Liver (tissue), 9 donors: Measurements from ENCODE around the gene GULP1. TPM values are rescaled to one million over a fixed set of nuclear protein-coding genes. Genes with fewer than 3 reads are reported as not detected.

Experiments
- DNase-seq: peaks from one replicate; pipeline ENCODE4 v3.0.0-alpha.2; 2017; ENCODE audit warnings: low spot score
- H3K27ac ChIP-seq, 2 donors: one replicate each; pipeline ENCODE4 v1.7.0; 2013; ENCODE audit warnings: inconsistent platforms in 2 of 2, low read length in 2 of 2, control low read depth in 1 of 2, low read depth in 1 of 2, mild to moderate bottlenecking in 1 of 2
- H3K27me3 ChIP-seq, 4 donors: one replicate each; pipeline versions ENCODE4 v1.6.1 to v1.7.0; 2013; ENCODE audit warnings: low read length in 3 of 4, inconsistent platforms in 1 of 4, mild to moderate bottlenecking in 1 of 4, moderate library complexity in 1 of 4; ENCODE audit not compliant: control insufficient read depth in 4 of 4, insufficient read depth in 4 of 4
- H3K36me3 ChIP-seq, 4 donors: one replicate each; pipeline versions ENCODE4 v1.6.1 to v1.7.0; 2013; ENCODE audit warnings: low read length in 3 of 4, mild to moderate bottlenecking in 3 of 4, low read depth in 1 of 4, moderate library complexity in 1 of 4; ENCODE audit not compliant: control insufficient read depth in 4 of 4, insufficient read depth in 3 of 4
- H3K4me1 ChIP-seq, 4 donors: one replicate each; pipeline versions ENCODE4 v1.6.1 to v1.7.0; 2013; ENCODE audit warnings: low read length in 3 of 4, mild to moderate bottlenecking in 3 of 4, moderate library complexity in 1 of 4; ENCODE audit not compliant: control insufficient read depth in 4 of 4, insufficient read depth in 4 of 4
- H3K4me3 ChIP-seq, 3 donors: one replicate each; pipeline versions ENCODE4 v1.6.1 to v1.7.0; 2013; ENCODE audit warnings: low read length in 3 of 3, control low read depth in 1 of 3, low read depth in 1 of 3, mild to moderate bottlenecking in 1 of 3
- H3K9ac ChIP-seq, 2 donors: one replicate each; pipeline ENCODE4 v1.7.0; 2013; ENCODE audit warnings: low read length in 2 of 2, mild to moderate bottlenecking in 2 of 2, moderate library complexity in 2 of 2, control low read depth in 1 of 2, low read depth in 1 of 2
- H3K9me3 ChIP-seq, 4 donors: one replicate each; pipeline versions ENCODE4 v1.6.1 to v1.7.0; 2013; ENCODE audit warnings: low read length in 3 of 4; ENCODE audit not compliant: control insufficient read depth in 4 of 4
- CTCF ChIP-seq: fragments of 150-350 bp; IDR thresholded peaks from 2 replicates; pipeline ENCODE4 v1.5.1; 2017; ENCODE audit warnings: improper control_type of control experiment, low read depth, low read length; ENCODE audit not compliant: missing input control
- EGR1 ChIP-seq, 2 donors: IDR thresholded peaks; 2 replicates each; pipeline ENCODE4 v1.6.1; 2016 to 2018; ENCODE audit warnings: antibody characterized with exemption in 2 of 2, low read depth in 2 of 2
- FOXA1 ChIP-seq: IDR thresholded peaks from 2 replicates; pipeline ENCODE4 v1.6.1; 2016; ENCODE audit warnings: antibody characterized with exemption
- FOXA2 ChIP-seq: IDR thresholded peaks from 2 replicates; pipeline ENCODE4 v1.6.1; 2016; ENCODE audit warnings: antibody characterized with exemption
- GABPA ChIP-seq, 2 donors: IDR thresholded peaks in 1 of 2; conservative IDR thresholded peaks in 1 of 2; 2 replicates each; pipeline ENCODE4 v1.6.1; 2016; ENCODE audit warnings: antibody characterized with exemption in 2 of 2, mild to moderate bottlenecking in 1 of 2, moderate library complexity in 1 of 2
- HNF4A ChIP-seq, 2 donors: conservative IDR thresholded peaks; 2 replicates each; pipeline ENCODE4 v1.6.1; 2016; ENCODE audit warnings: antibody characterized with exemption in 2 of 2, mild to moderate bottlenecking in 2 of 2
- HNF4G ChIP-seq: IDR thresholded peaks from 2 replicates; pipeline ENCODE4 v1.6.1; 2016; ENCODE audit warnings: antibody characterized with exemption
- JUND ChIP-seq, 2 donors: IDR thresholded peaks; 2 replicates each; pipeline ENCODE4 v1.6.1; 2016; ENCODE audit warnings: antibody characterized with exemption in 2 of 2
- MAX ChIP-seq: IDR thresholded peaks from 2 replicates; pipeline ENCODE4 v1.6.1; 2016; ENCODE audit warnings: antibody characterized with exemption
- NR2F2 ChIP-seq: IDR thresholded peaks from 2 replicates; pipeline ENCODE4 v1.6.1; 2016; ENCODE audit warnings: antibody characterized with exemption
- RAD21 ChIP-seq, 2 donors: IDR thresholded peaks; 2 replicates each; pipeline ENCODE4 v1.6.1; 2016; ENCODE audit warnings: antibody characterized with exemption in 2 of 2, mild to moderate bottlenecking in 2 of 2
- RXRA ChIP-seq, 2 donors: IDR thresholded peaks; 2 replicates each; pipeline ENCODE4 v1.6.1; 2017 to 2018; ENCODE audit warnings: antibody characterized with exemption in 2 of 2, mild to moderate bottlenecking in 1 of 2
- SP1 ChIP-seq: IDR thresholded peaks from 2 replicates; pipeline ENCODE4 v1.6.1; 2018; ENCODE audit warnings: antibody characterized with exemption, mild to moderate bottlenecking
- TAF1 ChIP-seq: conservative IDR thresholded peaks from 2 replicates; pipeline ENCODE4 v1.6.1; 2016; ENCODE audit warnings: antibody characterized with exemption, mild to moderate bottlenecking
- YY1 ChIP-seq: IDR thresholded peaks from 2 replicates; pipeline ENCODE4 v1.6.1; 2016; ENCODE audit warnings: antibody characterized with exemption, mild to moderate bottlenecking
- WGBS: extraction: QIAGEN DNeasy Blood & Tissue Kit; methylation state at CpG from one replicate; pipeline ENCODE4 v1.1.7; 2013; 5-methylcytosine and 5-hydroxymethylcytosine counted together
- polyA plus RNA-seq, 2 donors: library from polyadenylated mRNA; stranded (reverse) in 1 of 2; unstranded in 1 of 2; fragments of 200-250 nt in 1 of 2; fragments of >200 nt in 1 of 2; fragmentation: Nextera tagmentation in 1 of 2; extraction: Ambion mirVana in 1 of 2; gene quantifications; one replicate each; pipeline versions ENCODE4 v1.2.1 to v1.2.3, GENCODE V29; 2013 to 2015
- total RNA-seq, 2 donors: library from RNA; depleted of rRNA; stranded (reverse); fragments of >200 nt; gene quantifications; one replicate each; pipeline ENCODE4 v1.2.3, GENCODE V29; 2014
- TF ChIP-seq, protein P1 (sequence below): IDR thresholded peaks from 2 replicates; pipeline ENCODE4 v1.6.1; 2016; ENCODE audit warnings: antibody characterized with exemption
- TF ChIP-seq, protein P2 (sequence below): IDR thresholded peaks from 2 replicates; pipeline ENCODE4 v1.6.1; 2016; ENCODE audit warnings: antibody characterized with exemption
- TF ChIP-seq, protein P3 (sequence below): IDR thresholded peaks from 2 replicates; pipeline ENCODE4 v1.6.1; 2016; ENCODE audit warnings: antibody characterized with exemption, mild to moderate bottlenecking
- donor health status: healthy.
- donor health status: healthy.
- donor health status: healthy.
- donor health status: healthy.
- donor health status: healthy.

GULP1 gene
- total and polyA plus RNA-seq, 4 donors, result 0.53 to 6.9 (median 0.89) TPM

- H3K9ac ChIP-seq, result no peak overlapping the region
- no peaks in the 10 kb centered on the region for H3K27me3 ChIP-seq
- H3K4me3 ChIP-seq, result no peak overlapping the region
- no peaks in the 10 kb centered on the region for H3K4me1 ChIP-seq
- no peaks in the 10 kb centered on the region for H3K36me3 ChIP-seq
- 78% methylated on average over 2 of the region's 2 CpGs for WGBS
- no peaks in the 10 kb centered on the region for H3K9me3 ChIP-seq
- H3K27ac ChIP-seq, result no peak overlapping the region
- TF ChIP-seq, protein P1, sequence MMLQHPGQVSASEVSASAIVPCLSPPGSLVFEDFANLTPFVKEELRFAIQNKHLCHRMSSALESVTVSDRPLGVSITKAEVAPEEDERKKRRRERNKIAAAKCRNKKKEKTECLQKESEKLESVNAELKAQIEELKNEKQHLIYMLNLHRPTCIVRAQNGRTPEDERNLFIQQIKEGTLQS, result no peak
- TF ChIP-seq, protein P2, sequence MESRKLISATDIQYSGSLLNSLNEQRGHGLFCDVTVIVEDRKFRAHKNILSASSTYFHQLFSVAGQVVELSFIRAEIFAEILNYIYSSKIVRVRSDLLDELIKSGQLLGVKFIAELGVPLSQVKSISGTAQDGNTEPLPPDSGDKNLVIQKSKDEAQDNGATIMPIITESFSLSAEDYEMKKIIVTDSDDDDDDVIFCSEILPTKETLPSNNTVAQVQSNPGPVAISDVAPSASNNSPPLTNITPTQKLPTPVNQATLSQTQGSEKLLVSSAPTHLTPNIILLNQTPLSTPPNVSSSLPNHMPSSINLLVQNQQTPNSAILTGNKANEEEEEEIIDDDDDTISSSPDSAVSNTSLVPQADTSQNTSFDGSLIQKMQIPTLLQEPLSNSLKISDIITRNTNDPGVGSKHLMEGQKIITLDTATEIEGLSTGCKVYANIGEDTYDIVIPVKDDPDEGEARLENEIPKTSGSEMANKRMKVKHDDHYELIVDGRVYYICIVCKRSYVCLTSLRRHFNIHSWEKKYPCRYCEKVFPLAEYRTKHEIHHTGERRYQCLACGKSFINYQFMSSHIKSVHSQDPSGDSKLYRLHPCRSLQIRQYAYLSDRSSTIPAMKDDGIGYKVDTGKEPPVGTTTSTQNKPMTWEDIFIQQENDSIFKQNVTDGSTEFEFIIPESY, result no peak
- TF ChIP-seq CTCF (no peak), HNF4A (conservative IDR thresholded peaks at IDR 0.05) (no peak), RXRA (IDR thresholded peaks at IDR 0.05) (no peak), MAX (no peak), HNF4G (no peak), JUND (IDR thresholded peaks at IDR 0.05) (no peak), SP1 (no peak), TAF1 (no peak), FOXA1 (no peak), FOXA2 (no peak), GABPA (IDR thresholded peaks at IDR 0.05 in 1 of 2, conservative IDR thresholded peaks at IDR 0.05 in 1 of 2) (no peak), EGR1 (IDR thresholded peaks at IDR 0.05; ENCODE audit: low read depth in 2 of 2) (no peak), RAD21 (IDR thresholded peaks at IDR 0.05) (no peak), NR2F2 (no peak)
- TF ChIP-seq, protein P3, sequence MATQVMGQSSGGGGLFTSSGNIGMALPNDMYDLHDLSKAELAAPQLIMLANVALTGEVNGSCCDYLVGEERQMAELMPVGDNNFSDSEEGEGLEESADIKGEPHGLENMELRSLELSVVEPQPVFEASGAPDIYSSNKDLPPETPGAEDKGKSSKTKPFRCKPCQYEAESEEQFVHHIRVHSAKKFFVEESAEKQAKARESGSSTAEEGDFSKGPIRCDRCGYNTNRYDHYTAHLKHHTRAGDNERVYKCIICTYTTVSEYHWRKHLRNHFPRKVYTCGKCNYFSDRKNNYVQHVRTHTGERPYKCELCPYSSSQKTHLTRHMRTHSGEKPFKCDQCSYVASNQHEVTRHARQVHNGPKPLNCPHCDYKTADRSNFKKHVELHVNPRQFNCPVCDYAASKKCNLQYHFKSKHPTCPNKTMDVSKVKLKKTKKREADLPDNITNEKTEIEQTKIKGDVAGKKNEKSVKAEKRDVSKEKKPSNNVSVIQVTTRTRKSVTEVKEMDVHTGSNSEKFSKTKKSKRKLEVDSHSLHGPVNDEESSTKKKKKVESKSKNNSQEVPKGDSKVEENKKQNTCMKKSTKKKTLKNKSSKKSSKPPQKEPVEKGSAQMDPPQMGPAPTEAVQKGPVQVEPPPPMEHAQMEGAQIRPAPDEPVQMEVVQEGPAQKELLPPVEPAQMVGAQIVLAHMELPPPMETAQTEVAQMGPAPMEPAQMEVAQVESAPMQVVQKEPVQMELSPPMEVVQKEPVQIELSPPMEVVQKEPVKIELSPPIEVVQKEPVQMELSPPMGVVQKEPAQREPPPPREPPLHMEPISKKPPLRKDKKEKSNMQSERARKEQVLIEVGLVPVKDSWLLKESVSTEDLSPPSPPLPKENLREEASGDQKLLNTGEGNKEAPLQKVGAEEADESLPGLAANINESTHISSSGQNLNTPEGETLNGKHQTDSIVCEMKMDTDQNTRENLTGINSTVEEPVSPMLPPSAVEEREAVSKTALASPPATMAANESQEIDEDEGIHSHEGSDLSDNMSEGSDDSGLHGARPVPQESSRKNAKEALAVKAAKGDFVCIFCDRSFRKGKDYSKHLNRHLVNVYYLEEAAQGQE, result no peak
- DNase-seq, result no peak
Measured at GRCh38 chr2:188481474-188481873, 189.8 kb downstream of the GULP1 start.

DNA sequence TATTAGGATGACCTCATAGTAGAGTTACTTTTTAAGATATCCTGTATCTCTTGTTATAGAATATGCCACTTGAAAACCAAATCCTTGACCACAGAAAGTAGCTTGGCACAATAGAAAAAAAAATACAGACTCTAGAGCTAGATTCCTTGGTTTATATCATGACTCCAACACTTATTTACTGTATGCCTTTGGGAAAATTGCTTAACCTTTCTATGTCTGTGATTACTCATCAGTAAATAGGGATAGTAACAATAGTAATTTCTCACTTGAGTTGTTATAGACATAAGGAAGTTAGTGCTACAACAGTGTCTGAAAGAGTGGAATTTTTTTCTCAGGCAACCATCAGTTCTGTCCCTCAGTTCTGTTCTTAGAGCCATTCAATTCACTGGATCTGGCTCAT lies 193.8 kb downstream of the GULP1 start:
- H3K36me3 ChIP-seq, result no peaks in the 10 kb centered on the region
- no peak for DNase-seq
- no peak overlapping the region for H3K27ac ChIP-seq
- no peaks in the 10 kb centered on the region for H3K9me3 ChIP-seq
- no peaks in the 10 kb centered on the region for H3K4me1 ChIP-seq
- H3K27me3 ChIP-seq, result peaks cover 0 to 3% (median 0%) of the 10 kb centered on the region in 4 donors
- no peak overlapping the region for H3K4me3 ChIP-seq
- no peak overlapping the region for H3K9ac ChIP-seq
- no peak for TF ChIP-seq YY1
- TF ChIP-seq RAD21 (IDR thresholded peaks at IDR 0.05), result no peak
- TF ChIP-seq, protein P2, result no peak
- no peak for TF ChIP-seq FOXA2
- TF ChIP-seq, protein P1, result no peak
- TF ChIP-seq FOXA1, result no peak
- no peak for TF ChIP-seq HNF4A (conservative IDR thresholded peaks at IDR 0.05)
- TF ChIP-seq JUND (IDR thresholded peaks at IDR 0.05), result no peak
- TF ChIP-seq MAX, result no peak
- no peak for TF ChIP-seq CTCF
- no peak for TF ChIP-seq HNF4G
- no peak for TF ChIP-seq RXRA (IDR thresholded peaks at IDR 0.05)
- no peak for TF ChIP-seq GABPA (IDR thresholded peaks at IDR 0.05 in 1 of 2, conservative IDR thresholded peaks at IDR 0.05 in 1 of 2)
